GM19324 (cell line): ENCODE data around the gene FCRLB.
"Not testable (repeated sequence)": the region's sequence is repeated elsewhere in the genome, so short reads cannot be mapped to it uniquely, and the experiment has no call there.

Experiments
- ATAC-seq: cut with Tn5 transposase; IDR thresholded peaks from one replicate; pipeline ENCODE4 v1.9.1; 2021; ENCODE audit warnings: mild to moderate bottlenecking, moderate library complexity; ENCODE audit not compliant: unreplicated experiment, low FRiP score

FCRLB gene

GRCh38 chr1:161720956-161721737 is at the start of gene FCRLB:
TSS of gene FCRLB (plus strand) at chr1:161721544. CDS start at chr1:161722673, 1,129 bp downstream.
- ATAC-seq, result no peak

- not testable (repeated sequence) for ATAC-seq
Observed at GRCh38 chr1:161673437-161673836, 47.9 kb upstream of the FCRLB start.

- ATAC-seq, result not testable (repeated sequence)
Observed at GRCh38 chr1:161674447-161674846, 46.9 kb upstream of the FCRLB start.

- ATAC-seq, result not testable (repeated sequence)
Observed at GRCh38 chr1:161674908-161675307, 46.4 kb upstream of the FCRLB start.

GRCh38 chr1:161676441-161676840 is 44.9 kb upstream of the FCRLB start:
- ATAC-seq, result no peak

GRCh38 chr1:161676958-161677689 is 44.2 kb upstream of the FCRLB start:
- no peak for ATAC-seq

- ATAC-seq, result no peak
Observed at GRCh38 chr1:161678500-161678899, 42.8 kb upstream of the FCRLB start.

GRCh38 chr1:161681879-161682278 is 39.5 kb upstream of the FCRLB start:
- ATAC-seq, result no peak

GRCh38 chr1:161688946-161689345 is 32.4 kb upstream of the FCRLB start:
- ATAC-seq, result no peak

- no peak for ATAC-seq
Observed at GRCh38 chr1:161691846-161692245, 29.5 kb upstream of the FCRLB start.

GRCh38 chr1:161693020-161693712 is 28.2 kb upstream of the FCRLB start:
- ATAC-seq, result not testable (repeated sequence)

GRCh38 chr1:161698302-161698701 is 23.0 kb upstream of the FCRLB start:
- ATAC-seq, result not testable (repeated sequence)

- no peak for ATAC-seq
Observed at GRCh38 chr1:161702250-161702649, 19.1 kb upstream of the FCRLB start.

GRCh38 chr1:161705537-161705936 is 15.8 kb upstream of the FCRLB start:
- ATAC-seq, result no peak

- no peak for ATAC-seq
Observed at GRCh38 chr1:161706113-161706481, 15.2 kb upstream of the FCRLB start.

GRCh38 chr1:161706482-161707347 is 14.6 kb upstream of the FCRLB start, which contains the start of gene FCRLA:
TSS of gene FCRLA (plus strand) at chr1:161707229. CDS start at chr1:161707265, 36 bp downstream.
- peak; percentile 58 for ATAC-seq

- no peak for ATAC-seq
Observed at GRCh38 chr1:161707503-161707902, 13.8 kb upstream of the FCRLB start.

GRCh38 chr1:161709373-161709772 is 12.0 kb upstream of the FCRLB start:
- no peak for ATAC-seq

- no peak for ATAC-seq
Observed at GRCh38 chr1:161710560-161710959, 10.8 kb upstream of the FCRLB start.
